Dermis blood vessel endothelial cell (primary cell): ENCODE data around the gene SFMBT1. TPM values are rescaled to one million over a fixed set of nuclear protein-coding genes. Genes with fewer than 3 reads are reported as not detected.

Experiments
- total RNA-seq: library from RNA; depleted of rRNA; stranded (reverse); fragments of >200 nt; gene quantifications from 2 replicates; pipeline ENCODE4 v1.2.3, GENCODE V29; 2014

SFMBT1 gene
- total RNA-seq, 1 donor from 2014 or later: 3.9 TPM

Other genes with a start within 250 kb of the SFMBT1 start
- gene ITIH4, start 215.4 kb downstream of the SFMBT1 start, total RNA-seq: 0.19 and 1.9 TPM in 2 replicates
- not detected in 2 replicates for gene MUSTN1, start 211.1 kb downstream of the SFMBT1 start, total RNA-seq
- 17.0 and 18.7 TPM in 2 replicates for gene STIMATE, start 148.5 kb downstream of the SFMBT1 start, total RNA-seq
- 18.3 and 25.5 TPM in 2 replicates for gene RFT1, start 84.4 kb upstream of the SFMBT1 start, total RNA-seq
- gene PRKCD, start 115.1 kb upstream of the SFMBT1 start, total RNA-seq: 2.2 and 3.5 TPM in 2 replicates
- 297 and 647 TPM in 2 replicates for gene TKT, start 209.9 kb upstream of the SFMBT1 start, total RNA-seq